Tibial artery (tissue), 4 donors: ENCODE results near the gene CELF4.

ENCODE experiments used
- DNase-seq, 2 donors: peaks; one replicate each; pipeline ENCODE4 v3.0.0-alpha.2; 2019
- H3K27ac ChIP-seq, 2 donors: fragments of 200-600 bp; sonication (generic) in 1 of 2; 1 replicate in 1 of 2; 2 replicates in 1 of 2; pipeline ENCODE4 v1.5.1; 2018 to 2019; ENCODE audit warnings: mild to moderate bottlenecking in 1 of 2
- H3K27me3 ChIP-seq, 2 donors: fragments of 200-600 bp; sonication (generic) in 1 of 2; one replicate each; pipeline versions ENCODE4 v1.5.1 to v1.6.0; 2016 to 2019
- H3K36me3 ChIP-seq, 3 donors: fragments of 200-600 bp; sonication (generic) in 2 of 3; one replicate each; pipeline ENCODE4 v1.5.1; 2016 to 2019; ENCODE audit warnings: mild to moderate bottlenecking in 2 of 3
- H3K4me1 ChIP-seq, 4 donors: fragments of 200-600 bp; sonication (generic) in 2 of 4; 1 replicate in 3 of 4; 2 replicates in 1 of 4; pipeline ENCODE4 v1.5.1; 2016 to 2019
- H3K4me3 ChIP-seq, 2 donors: fragments of 200-600 bp; sonication (generic) in 1 of 2; 1 replicate in 1 of 2; 2 replicates in 1 of 2; pipeline ENCODE4 v1.5.1; 2018 to 2019; ENCODE audit warnings: mild to moderate bottlenecking in 2 of 2
- H3K9me3 ChIP-seq, 3 donors: fragments of 200-600 bp; sonication (generic) in 1 of 3; one replicate each; pipeline ENCODE4 v1.5.1; 2016 to 2019
- intact Hi-C: fragments of 100-400 bp; cut with DNase I; formaldehyde crosslinking; loops from one replicate; pipeline ENCODE4 v1.15.0; 2023; ENCODE audit warnings: low total_unique reads
- TF ChIP-seq, protein P1 (sequence below), 2 experiments: fragments of 200-600 bp in 1 of 2; fragments of 450-650 bp in 1 of 2; IDR thresholded peaks; one replicate each; pipeline ENCODE4 v1.5.1; 2017 to 2019; ENCODE audit warnings: antibody characterized with exemption in 2 of 2, mild to moderate bottlenecking in 1 of 2, moderate library complexity in 1 of 2

The CELF4 gene

DNA sequence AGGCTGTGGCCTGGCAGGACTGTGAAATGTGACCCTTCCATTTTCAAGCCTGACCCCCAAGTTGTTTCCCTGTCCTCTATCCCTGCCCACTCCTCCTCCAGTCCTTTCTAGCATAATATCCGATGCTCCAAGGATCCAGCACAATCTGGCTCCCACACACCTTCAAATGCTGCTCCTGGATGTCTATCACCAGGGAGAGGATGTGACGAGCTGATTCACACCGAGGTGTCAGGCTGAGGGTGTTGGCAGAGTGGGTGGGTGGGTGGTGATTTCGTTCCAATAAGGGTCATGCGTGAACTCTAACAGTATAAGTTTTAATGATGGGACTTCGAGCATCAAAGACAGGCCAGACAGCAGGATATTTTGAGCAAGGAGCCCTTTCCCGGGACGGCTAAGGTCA lies 107.8 kb downstream of the CELF4 start:
- Histone ChIP-seq H3K36me3 (no peaks in the 10 kb centered on the region), H3K27me3 (no peaks in the 10 kb centered on the region), H3K9me3 (no peaks in the 10 kb centered on the region), H3K4me1 (peaks cover 0 to 5% (median 3%) of the 10 kb centered on the region in 4 donors), H3K27ac (no peak overlapping the region), H3K4me3 (no peak overlapping the region)
- intact Hi-C loops = no loop called here
- no peak for DNase-seq
- TF ChIP-seq, protein P1, sequence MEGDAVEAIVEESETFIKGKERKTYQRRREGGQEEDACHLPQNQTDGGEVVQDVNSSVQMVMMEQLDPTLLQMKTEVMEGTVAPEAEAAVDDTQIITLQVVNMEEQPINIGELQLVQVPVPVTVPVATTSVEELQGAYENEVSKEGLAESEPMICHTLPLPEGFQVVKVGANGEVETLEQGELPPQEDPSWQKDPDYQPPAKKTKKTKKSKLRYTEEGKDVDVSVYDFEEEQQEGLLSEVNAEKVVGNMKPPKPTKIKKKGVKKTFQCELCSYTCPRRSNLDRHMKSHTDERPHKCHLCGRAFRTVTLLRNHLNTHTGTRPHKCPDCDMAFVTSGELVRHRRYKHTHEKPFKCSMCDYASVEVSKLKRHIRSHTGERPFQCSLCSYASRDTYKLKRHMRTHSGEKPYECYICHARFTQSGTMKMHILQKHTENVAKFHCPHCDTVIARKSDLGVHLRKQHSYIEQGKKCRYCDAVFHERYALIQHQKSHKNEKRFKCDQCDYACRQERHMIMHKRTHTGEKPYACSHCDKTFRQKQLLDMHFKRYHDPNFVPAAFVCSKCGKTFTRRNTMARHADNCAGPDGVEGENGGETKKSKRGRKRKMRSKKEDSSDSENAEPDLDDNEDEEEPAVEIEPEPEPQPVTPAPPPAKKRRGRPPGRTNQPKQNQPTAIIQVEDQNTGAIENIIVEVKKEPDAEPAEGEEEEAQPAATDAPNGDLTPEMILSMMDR (IDR thresholded peaks at IDR 0.05) = no peak

DNA sequence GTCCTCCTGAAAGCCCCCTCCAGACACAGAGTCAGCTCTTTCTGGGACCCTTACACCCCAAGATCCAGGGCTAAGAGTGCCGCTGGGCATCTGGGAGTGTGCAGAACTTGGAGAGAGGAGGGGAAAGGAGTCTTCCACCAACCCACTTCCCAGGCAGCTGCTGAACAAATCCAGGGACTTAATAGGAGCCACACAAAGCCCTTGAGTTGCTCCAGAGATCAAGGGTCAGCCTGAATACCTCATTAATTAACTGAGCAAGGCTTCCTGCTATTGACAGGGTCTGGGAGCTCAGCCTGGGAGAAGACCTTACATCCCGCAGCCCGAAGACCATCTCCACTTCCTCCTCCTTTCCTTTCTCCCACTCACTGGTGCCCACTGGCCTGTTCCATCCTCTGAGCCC lies 108.3 kb downstream of the CELF4 start:
- Histone ChIP-seq H3K9me3 (no peaks in the 10 kb centered on the region), H3K27ac (no peak overlapping the region), H3K27me3 (no peaks in the 10 kb centered on the region), H3K36me3 (no peaks in the 10 kb centered on the region), H3K4me3 (no peak overlapping the region), H3K4me1 (peaks cover 0 to 10% (median 7%) of the 10 kb centered on the region in 4 donors)
- no peak for DNase-seq
- TF ChIP-seq, protein P1 (IDR thresholded peaks at IDR 0.05) = no peak
- intact Hi-C loops = no loop called here

DNA sequence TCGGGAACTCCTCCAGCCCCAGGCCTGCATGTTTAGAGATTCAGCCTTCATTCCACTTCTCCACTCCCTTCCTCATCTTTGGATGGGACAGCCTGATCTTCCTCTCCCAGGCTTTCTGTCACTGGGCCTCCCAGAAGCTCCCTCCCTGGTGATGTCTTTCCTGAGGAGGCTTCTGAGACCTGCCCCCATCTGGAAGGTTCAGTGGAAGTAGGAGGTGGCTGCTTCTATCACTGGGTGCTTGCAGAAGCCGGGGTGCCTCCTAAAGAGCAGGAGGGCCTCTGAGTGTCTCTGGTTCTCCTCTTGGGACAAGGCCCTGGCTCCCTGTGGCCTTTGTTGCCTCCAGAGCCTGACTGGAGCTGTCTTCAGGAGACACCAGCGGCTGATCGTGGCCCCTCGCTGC lies 108.7 kb downstream of the CELF4 start:
- Histone ChIP-seq H3K27me3 (no peaks in the 10 kb centered on the region), H3K4me1 (peaks cover 0 to 14% (median 12%) of the 10 kb centered on the region in 4 donors), H3K27ac (no peak overlapping the region), H3K9me3 (no peaks in the 10 kb centered on the region), H3K36me3 (no peaks in the 10 kb centered on the region), H3K4me3 (no peak overlapping the region)
- intact Hi-C loops = no loop called here
- TF ChIP-seq, protein P1 (IDR thresholded peaks at IDR 0.05) = no peak
- DNase-seq = no peak

DNA sequence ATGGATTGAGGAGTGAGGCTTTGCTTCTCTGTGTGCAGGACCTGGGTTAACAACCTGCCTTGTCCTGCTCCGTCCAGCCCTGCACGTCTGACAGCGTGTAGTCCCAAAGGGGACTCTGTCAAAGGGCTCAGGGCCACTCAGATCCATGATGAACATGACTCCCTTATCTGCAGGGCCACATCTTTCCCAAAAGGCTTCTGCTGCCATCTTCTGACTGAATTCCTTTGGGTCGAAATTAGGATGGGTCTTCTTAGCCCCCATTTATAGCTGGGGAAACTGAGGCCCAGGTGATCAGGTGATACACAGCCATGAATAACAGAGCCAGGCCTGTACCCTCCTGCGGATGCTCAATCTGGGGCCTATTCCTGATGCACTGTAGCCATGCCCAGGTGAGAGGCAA lies 109.2 kb downstream of the CELF4 start:
- no peak overlapping the region for H3K27ac ChIP-seq
- H3K9me3 ChIP-seq = no peaks in the 10 kb centered on the region
- no peak for DNase-seq
- peaks cover 0 to 17% (median 14%) of the 10 kb centered on the region in 4 donors for H3K4me1 ChIP-seq
- H3K36me3 ChIP-seq = no peaks in the 10 kb centered on the region
- intact Hi-C loops = no loop called here
- TF ChIP-seq, protein P1 (IDR thresholded peaks at IDR 0.05) = no peak
- no peak overlapping the region for H3K4me3 ChIP-seq
- H3K27me3 ChIP-seq = no peaks in the 10 kb centered on the region

DNA sequence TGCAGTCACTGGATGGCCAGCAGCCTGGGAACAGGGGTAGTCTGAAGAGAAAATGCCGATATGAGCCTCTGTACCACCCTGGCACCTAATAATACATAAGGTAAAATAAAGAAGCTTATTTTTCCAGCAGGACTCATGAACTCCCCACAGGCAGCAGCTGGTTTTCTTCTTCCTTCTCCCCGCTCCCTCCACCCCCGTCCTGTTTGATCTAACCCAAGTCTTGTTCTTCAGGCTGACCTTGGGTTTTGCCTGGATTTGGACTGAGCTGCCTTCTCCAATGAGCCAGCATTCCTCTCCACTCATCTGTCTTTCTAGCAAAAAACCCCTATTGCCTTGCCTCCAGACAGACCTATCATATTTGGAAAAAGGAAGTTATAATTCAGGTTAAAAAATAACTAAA lies 111.8 kb downstream of the CELF4 start:
- Histone ChIP-seq H3K27me3 (no peaks in the 10 kb centered on the region), H3K27ac (no peak overlapping the region), H3K4me3 (no peak overlapping the region), H3K4me1 (peaks cover 0 to 20% (median 14%) of the 10 kb centered on the region in 4 donors), H3K9me3 (no peaks in the 10 kb centered on the region), H3K36me3 (no peaks in the 10 kb centered on the region)
- TF ChIP-seq, protein P1 (IDR thresholded peaks at IDR 0.05) = no peak
- no peak for DNase-seq
- intact Hi-C loops = no loop called here
